HL-60 (cell line): Measurements from ENCODE around the gene SPATA12.

Source experiments
- POLR2AphosphoS5 ChIP-seq: IDR thresholded peaks from 2 replicates; pipeline ENCODE4 v1.6.1; 2012; ENCODE audit warnings: low read depth
- TF ChIP-seq, protein P1 (sequence below): IDR thresholded peaks from one replicate; pipeline ENCODE4 v1.5.1; 2011; ENCODE audit warnings: low read length, control low read depth, inconsistent platforms; ENCODE audit not compliant: insufficient read depth

DNA sequence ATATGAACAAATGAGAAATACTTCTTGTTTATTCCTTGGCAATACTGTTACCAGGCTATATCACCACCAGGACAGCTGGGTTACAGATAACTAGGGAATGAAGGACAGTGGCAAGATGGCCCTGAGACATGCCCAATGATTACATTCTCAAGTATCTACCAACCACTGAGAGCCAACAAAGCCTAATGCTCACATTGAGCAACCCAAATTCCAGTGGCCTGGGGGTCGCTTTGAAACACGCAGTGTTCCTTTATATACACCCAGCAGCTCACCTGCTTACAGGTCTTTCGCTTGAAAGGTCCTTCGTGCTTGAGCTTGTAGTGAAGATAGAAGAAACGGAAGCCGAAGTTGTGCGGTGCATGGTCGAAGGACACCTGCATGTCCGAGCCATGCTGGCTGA, 45.1 kb downstream of the SPATA12 start:
- no peak for TF ChIP-seq POLR2AphosphoS5
- TF ChIP-seq, protein P1, sequence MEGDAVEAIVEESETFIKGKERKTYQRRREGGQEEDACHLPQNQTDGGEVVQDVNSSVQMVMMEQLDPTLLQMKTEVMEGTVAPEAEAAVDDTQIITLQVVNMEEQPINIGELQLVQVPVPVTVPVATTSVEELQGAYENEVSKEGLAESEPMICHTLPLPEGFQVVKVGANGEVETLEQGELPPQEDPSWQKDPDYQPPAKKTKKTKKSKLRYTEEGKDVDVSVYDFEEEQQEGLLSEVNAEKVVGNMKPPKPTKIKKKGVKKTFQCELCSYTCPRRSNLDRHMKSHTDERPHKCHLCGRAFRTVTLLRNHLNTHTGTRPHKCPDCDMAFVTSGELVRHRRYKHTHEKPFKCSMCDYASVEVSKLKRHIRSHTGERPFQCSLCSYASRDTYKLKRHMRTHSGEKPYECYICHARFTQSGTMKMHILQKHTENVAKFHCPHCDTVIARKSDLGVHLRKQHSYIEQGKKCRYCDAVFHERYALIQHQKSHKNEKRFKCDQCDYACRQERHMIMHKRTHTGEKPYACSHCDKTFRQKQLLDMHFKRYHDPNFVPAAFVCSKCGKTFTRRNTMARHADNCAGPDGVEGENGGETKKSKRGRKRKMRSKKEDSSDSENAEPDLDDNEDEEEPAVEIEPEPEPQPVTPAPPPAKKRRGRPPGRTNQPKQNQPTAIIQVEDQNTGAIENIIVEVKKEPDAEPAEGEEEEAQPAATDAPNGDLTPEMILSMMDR: no peak
